ENCODE results near the gene PPP1R15B.
"Not testable (repeated sequence)": the region's sequence is repeated elsewhere in the genome, so short reads cannot be mapped to it uniquely, and the experiment has no call there.

Gene PPP1R15B

DNA sequence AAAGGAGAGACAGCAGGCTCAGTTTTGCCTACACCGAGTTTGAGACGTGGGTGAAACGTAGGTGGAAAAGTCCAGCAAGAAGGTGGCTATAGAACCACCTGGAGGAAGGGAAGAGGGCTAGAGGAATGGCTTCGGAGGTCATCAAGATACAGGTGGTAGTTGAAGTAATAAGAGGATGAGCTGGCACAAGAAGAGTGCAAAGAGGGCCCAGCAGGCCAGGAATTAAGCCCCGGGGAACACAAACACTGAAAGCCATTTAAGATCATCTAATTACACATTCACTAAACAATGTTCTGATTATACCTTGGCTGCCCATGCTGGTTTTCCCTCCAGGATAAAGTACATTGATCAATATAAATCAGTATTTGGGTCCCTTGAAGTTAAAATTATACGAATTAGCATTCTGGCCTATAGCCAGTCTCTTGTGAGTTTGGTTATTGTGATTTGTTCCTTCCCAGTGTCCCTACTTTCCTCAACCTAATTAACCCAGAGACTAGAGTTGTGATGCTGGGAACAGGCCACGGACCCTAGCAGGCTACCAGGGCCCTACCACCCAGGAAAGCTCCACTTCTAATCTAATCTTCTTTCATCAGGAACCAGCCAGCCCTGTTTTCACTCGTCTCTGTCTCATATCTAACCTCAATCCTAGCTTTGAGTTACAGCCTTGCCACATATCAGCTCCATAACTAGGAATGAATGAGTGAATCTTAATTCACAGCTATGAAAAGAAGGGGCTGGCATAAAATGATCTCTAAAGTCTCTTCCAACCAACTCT is 26.4 kb upstream of the PPP1R15B start:
- H3K27ac Mint-ChIP-seq = peak overlapping the region; percentile 79
- no peak for DNase-seq
- peaks cover 21% of the 10 kb centered on the region for H3K4me1 Mint-ChIP-seq (ENCODE audit: low read depth)
- H3K4me3 Mint-ChIP-seq = no peak overlapping the region
- no peaks in the 10 kb centered on the region for H3K27me3 Mint-ChIP-seq
- peaks cover 72% of the 10 kb centered on the region for H3K36me3 Mint-ChIP-seq (ENCODE audit: low read depth)
- H3K9me3 Mint-ChIP-seq = no peaks in the 10 kb centered on the region

DNA sequence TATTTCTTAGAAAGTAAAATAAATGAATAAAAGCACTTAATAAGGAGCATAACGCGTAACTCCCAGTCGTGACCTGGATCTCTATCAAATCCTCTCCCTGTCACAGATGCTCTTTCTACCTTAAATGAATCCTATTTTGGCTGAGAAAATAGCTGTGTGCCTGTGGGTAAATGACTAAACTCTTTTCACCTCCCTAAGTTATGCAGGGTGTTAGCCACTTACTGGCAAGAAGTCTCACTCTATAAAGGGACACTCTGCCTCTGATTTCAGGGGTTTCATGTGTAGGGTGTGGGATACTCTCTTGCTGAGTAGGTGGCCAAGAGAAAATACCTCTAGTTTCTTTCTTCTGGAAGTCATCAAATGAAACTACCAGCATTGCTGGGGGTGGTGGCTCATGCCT is 24.3 kb upstream of the PPP1R15B start:
- Mint-ChIP-seq H3K4me1 (ENCODE audit: low read depth) (peaks cover 23% of the 10 kb centered on the region), H3K27ac (peak overlapping the region; percentile 30), H3K27me3 (no peaks in the 10 kb centered on the region), H3K4me3 (no peak overlapping the region), H3K36me3 (ENCODE audit: low read depth) (peaks cover 72% of the 10 kb centered on the region), H3K9me3 (no peaks in the 10 kb centered on the region)
- DNase-seq = no peak

DNA sequence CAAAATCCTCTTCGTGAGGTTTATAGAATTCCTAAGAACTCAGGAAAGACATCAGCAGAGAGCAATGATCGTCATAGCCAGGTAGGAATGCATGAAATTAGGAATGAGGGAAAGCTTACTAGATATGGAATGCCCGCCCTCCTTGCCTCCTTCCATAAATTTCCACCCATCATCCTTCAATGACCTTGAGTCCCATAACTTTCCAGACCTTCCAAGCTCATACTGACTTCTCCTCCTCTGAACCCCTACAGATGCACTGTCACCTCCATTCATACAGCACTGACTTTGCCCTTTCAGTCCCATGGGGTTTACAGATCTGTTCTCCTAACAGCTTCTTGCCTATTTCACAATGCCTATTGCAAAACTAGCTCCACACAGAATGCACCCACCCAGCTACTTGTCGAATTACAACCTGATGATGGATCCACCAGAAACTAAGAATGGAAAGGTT is 23.8 kb upstream of the PPP1R15B start:
- no peak for DNase-seq

DNA sequence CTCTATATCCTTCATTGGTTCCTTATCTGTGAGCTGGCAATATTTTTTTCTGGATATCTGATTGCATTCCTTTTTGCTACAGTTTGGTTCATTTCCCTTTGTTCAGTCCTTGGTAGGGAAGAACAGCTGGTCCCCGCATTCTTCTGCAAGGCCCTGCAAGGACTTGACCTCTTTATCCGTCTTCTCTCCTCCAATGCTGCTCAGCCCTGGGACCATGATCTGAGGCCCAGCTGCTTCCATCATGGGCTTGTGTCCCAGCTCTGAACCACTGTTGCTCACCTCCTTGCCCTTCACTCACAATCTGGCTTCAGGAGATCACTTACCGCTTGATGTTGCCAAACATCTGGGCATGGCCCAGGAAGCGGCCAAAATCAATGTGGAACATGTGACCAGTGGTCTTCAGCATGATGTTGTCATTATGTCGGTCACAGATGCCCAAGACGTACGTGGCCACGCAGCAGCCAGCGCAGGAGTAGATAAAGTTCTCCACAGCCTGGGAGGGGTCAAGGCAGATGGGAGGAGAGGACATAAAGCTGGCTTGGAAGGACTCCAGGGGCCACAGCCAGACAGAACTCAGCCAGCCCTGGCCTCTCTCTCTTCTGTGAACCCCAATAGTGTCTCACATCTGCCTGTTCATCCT is 22.6 kb upstream of the PPP1R15B start:
- DNase-seq = no peak
- no peak overlapping the region for H3K4me3 Mint-ChIP-seq
- H3K36me3 Mint-ChIP-seq (ENCODE audit: low read depth) = peaks cover 68% of the 10 kb centered on the region
- H3K27me3 Mint-ChIP-seq = no peaks in the 10 kb centered on the region
- peak overlapping the region; percentile 17 for H3K27ac Mint-ChIP-seq
- H3K9me3 Mint-ChIP-seq = no peaks in the 10 kb centered on the region
- peaks cover 22% of the 10 kb centered on the region for H3K4me1 Mint-ChIP-seq (ENCODE audit: low read depth)

More for the DNA sequence above, 23.8 kb upstream of the PPP1R15B start:
- H3K27me3 Mint-ChIP-seq = no peaks in the 10 kb centered on the region
- peaks cover 23% of the 10 kb centered on the region for H3K4me1 Mint-ChIP-seq (ENCODE audit: low read depth)
- H3K36me3 Mint-ChIP-seq (ENCODE audit: low read depth) = peaks cover 71% of the 10 kb centered on the region
- H3K27ac Mint-ChIP-seq = peak overlapping the region; percentile 30
- no peak overlapping the region for H3K4me3 Mint-ChIP-seq
- no peaks in the 10 kb centered on the region for H3K9me3 Mint-ChIP-seq

DNA sequence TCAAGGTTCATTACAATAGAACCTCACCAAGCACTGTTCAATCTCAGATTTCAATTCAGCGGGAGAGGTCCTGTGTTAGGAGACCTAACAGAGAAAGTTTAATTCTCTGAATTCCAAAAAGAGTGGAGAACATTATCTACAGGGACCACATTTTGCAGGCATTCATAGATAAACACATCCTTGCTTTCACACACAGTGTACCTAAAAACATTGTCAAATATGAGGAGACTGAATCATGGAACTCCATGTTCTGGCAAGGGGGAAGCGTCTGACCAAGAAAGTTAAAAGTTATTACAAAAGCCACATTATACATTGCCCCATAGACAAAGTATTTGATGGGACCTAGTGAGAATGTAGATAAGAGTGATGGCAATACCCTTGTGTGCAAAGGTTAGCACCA is 21.1 kb upstream of the PPP1R15B start:
- H3K27me3 Mint-ChIP-seq = no peaks in the 10 kb centered on the region

DNA sequence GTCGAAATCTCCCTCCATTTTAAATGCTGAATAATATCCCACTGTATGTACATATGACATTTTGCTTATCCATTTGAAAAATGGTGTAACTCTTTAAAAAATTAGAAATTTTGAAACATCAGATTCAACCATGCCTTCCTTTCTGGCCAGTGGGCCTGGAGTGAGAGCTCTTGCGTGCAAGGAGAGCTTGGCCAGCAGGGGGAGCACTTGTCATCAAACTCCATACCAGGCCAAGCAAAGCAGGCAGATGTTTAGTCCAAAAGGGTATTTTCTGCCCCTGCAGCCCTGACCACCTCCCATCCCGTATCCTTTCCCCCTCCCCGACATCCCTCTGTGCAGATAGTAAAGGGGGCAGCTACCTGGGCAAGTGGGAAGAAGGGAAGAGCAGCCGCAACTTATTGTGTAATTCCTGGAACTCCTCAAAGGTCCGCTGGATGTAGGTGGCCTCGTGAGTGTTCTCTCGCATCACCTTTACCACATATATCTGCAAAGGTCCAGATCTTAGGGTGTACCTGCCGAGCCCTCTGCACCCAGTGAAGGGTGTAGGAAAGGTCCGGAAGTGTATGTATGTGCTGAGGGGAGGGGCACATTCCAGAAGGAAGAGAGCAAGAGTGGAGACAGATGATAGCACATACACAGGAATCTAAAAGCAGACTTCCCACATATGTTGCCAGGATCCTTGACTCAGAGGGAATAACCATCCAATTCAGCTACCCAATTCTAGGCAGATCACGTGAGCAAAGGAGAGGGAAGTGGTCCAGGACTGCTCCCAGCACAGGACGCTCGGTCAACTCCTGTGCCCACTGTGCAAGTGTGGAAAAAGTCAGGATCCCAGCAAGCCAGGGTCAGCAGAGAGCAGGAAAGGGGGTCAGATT is 19.9 kb upstream of the PPP1R15B start:
- H3K9me3 Mint-ChIP-seq = no peaks in the 10 kb centered on the region
- no peak overlapping the region for H3K4me3 Mint-ChIP-seq
- peaks cover 9% of the 10 kb centered on the region for H3K4me1 Mint-ChIP-seq (ENCODE audit: low read depth)
- no peaks in the 10 kb centered on the region for H3K27me3 Mint-ChIP-seq
- H3K36me3 Mint-ChIP-seq (ENCODE audit: low read depth) = peaks cover 69% of the 10 kb centered on the region
- no peak overlapping the region for H3K27ac Mint-ChIP-seq
- DNase-seq = peak; percentile 85

More for the DNA sequence above, 21.1 kb upstream of the PPP1R15B start:
- DNase-seq = no peak
- peaks cover 65% of the 10 kb centered on the region for H3K36me3 Mint-ChIP-seq (ENCODE audit: low read depth)
- peaks cover 10% of the 10 kb centered on the region for H3K4me1 Mint-ChIP-seq (ENCODE audit: low read depth)
- no peaks in the 10 kb centered on the region for H3K9me3 Mint-ChIP-seq
- H3K27ac Mint-ChIP-seq = no peak overlapping the region
- H3K4me3 Mint-ChIP-seq = no peak overlapping the region

DNA sequence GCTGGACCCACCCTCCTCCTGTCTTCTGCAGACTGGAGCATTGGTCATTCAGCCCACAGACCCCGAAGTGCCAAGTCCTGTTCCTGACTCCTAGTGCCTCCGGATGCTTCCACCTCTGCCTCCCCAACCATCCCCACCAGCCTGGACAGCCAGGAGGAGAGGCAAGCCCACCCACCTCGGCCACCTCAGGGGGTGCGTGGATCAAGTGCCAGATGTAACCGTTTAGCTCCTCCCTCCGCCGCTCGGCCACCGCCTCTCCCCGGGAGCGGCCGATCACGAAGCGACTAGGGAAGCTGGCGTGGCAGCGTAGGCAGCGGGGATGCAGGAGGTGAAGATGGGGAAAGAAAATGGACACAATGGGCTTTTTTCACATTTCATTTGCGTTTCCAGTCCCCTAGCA is 18.1 kb upstream of the PPP1R15B start:
- H3K9me3 Mint-ChIP-seq = no peaks in the 10 kb centered on the region
- DNase-seq = no peak
- H3K4me3 Mint-ChIP-seq = no peak overlapping the region
- no peaks in the 10 kb centered on the region for H3K27me3 Mint-ChIP-seq
- peaks cover 79% of the 10 kb centered on the region for H3K36me3 Mint-ChIP-seq (ENCODE audit: low read depth)
- H3K4me1 Mint-ChIP-seq (ENCODE audit: low read depth) = peaks cover 6% of the 10 kb centered on the region
- no peak overlapping the region for H3K27ac Mint-ChIP-seq

DNA sequence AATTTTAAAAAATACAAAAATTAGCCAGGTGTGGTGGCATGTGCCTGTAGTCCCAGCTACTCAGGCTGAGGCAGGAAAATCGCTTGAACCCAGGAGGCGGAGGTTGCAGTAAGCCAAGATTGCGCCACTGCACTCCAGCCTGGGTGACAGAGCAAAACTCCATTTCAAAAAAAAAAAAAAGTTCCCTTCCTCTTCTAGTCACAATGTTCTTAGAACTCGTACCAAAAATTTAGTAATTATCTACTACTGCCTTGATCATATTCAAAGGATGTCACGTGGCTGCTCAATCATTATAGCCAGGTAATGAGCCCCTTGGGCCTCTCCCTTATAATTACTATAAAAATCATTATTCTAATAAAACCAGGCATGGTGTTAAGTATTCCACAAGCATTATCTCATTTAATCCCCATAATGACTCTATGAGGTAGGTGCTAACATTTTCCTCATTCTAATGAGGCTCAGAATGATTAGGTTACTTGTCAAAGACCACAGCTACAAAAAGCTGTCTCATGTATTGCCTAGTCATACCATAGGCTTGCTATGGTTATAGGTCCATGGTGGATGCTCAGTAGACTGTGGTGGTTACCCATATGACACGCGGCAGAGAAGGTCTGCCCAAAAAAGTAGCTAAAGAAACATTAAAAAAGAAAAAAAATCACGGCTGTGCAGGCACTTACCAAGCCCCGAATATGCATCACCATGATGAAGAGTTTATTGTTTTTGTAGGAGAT is 15.5 kb upstream of the PPP1R15B start:
- H3K4me3 Mint-ChIP-seq = no peak overlapping the region

DNA sequence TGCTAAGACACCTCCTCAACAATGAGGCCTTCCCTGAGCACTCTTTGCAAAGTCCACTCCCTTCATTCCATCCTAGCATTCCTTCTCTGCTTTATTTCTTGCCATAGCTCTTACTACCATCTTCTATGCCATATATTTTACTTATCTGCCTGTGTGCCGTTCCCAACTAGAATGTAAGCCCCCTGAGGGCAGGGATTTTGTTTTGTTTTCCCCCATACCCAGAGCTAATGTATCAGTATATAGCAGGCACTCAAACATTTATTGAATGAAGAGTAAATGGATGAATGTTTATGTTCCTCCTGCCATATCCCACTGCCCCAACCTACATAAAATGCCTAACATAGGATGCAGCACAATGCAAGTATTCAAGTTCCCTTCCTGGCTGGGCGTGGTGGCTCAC is 14.9 kb upstream of the PPP1R15B start:
- H3K4me3 Mint-ChIP-seq = no peak overlapping the region
- H3K9me3 Mint-ChIP-seq = no peaks in the 10 kb centered on the region
- peaks cover 6% of the 10 kb centered on the region for H3K4me1 Mint-ChIP-seq (ENCODE audit: low read depth)
- no peak for DNase-seq
- H3K36me3 Mint-ChIP-seq (ENCODE audit: low read depth) = peaks cover 68% of the 10 kb centered on the region
- H3K27me3 Mint-ChIP-seq = no peaks in the 10 kb centered on the region
- H3K27ac Mint-ChIP-seq = no peak overlapping the region

More for the DNA sequence above, 15.5 kb upstream of the PPP1R15B start:
- Mint-ChIP-seq H3K36me3 (ENCODE audit: low read depth) (peaks cover 72% of the 10 kb centered on the region), H3K27me3 (no peaks in the 10 kb centered on the region), H3K4me1 (ENCODE audit: low read depth) (peaks cover 6% of the 10 kb centered on the region), H3K27ac (no peak overlapping the region), H3K9me3 (no peaks in the 10 kb centered on the region)
- DNase-seq = no peak

DNA sequence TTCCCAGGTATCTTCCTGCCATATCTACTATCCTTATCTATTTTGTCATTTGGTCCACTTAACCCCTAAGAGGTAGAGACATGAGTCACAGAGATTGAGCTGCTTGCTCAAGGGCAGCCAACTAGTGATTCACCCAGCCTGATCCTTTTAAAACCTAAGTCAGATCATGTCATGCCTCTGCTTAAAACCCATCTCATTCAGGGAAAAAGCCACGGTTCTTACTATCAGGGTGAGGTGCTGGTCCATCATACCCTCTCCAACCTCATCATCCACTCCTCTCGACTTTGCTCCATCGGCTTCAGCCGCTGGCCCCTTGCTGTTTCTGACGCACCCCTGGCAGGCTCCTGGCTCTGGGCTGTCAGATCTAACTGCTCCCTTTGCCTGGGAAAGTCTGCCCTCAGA is 14.4 kb upstream of the PPP1R15B start:
- Mint-ChIP-seq H3K36me3 (ENCODE audit: low read depth) (peaks cover 68% of the 10 kb centered on the region), H3K4me1 (ENCODE audit: low read depth) (peaks cover 3% of the 10 kb centered on the region), H3K9me3 (no peaks in the 10 kb centered on the region), H3K4me3 (no peak overlapping the region), H3K27me3 (no peaks in the 10 kb centered on the region), H3K27ac (no peak overlapping the region)
- DNase-seq = no peak

DNA sequence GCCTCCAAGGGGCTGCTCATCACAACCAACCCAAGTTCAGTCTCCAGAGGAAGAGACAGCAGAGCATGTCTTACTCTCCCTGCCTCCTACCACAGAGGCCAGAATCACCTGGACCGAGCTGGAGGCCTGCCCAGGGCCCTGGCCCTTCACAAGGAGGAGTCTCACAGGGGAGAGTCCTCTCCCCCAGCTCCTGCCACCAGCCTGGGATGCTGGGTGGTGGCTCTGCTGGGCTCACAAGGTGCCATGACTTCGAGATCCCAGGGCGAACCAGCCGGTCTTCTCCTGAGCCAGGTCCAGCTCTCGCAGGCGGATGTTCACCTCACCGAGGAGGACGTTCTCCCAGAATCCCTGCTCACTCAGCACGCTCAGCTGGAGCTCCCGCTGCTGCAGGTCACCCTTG is 13.0 kb upstream of the PPP1R15B start:
- H3K27me3 Mint-ChIP-seq = no peaks in the 10 kb centered on the region
- DNase-seq = no peak
- H3K27ac Mint-ChIP-seq = peak overlapping the region; percentile 44
- no peak overlapping the region for H3K4me3 Mint-ChIP-seq
- peaks cover 9% of the 10 kb centered on the region for H3K4me1 Mint-ChIP-seq (ENCODE audit: low read depth)
- H3K9me3 Mint-ChIP-seq = no peaks in the 10 kb centered on the region
- H3K36me3 Mint-ChIP-seq (ENCODE audit: low read depth) = peaks cover 61% of the 10 kb centered on the region

DNA sequence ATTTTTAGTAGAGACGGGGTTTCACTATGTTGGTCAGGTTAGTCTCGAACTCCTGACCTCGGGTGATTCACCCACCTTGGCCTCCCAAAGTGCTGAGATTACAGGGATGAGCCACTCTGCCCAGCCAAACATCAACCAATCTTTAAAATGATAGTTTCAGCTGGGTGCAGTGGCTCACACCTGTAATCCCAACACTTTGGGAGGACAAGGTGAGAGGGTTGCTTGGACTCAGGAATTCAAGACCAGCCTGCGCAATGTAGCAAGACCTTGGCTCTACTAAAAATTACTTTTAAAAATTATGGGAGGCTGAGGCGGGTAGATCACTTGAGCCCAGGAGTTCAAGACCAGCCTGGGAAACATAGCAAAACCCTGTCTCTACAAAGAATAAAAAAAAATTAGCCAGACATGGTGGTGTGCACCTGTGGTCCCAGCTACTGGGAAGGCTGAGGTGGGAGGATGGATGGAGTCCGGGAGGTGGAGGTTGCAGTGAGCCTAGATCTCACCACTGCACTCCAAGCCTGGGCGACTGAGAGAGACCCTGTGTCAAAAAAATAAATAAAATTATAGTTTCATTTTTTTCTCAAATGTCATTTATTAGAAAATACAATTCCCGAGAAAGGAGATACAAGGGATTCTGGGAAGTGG is 10.6 kb upstream of the PPP1R15B start:
- peaks cover 42% of the 10 kb centered on the region for H3K36me3 Mint-ChIP-seq (ENCODE audit: low read depth)

DNA sequence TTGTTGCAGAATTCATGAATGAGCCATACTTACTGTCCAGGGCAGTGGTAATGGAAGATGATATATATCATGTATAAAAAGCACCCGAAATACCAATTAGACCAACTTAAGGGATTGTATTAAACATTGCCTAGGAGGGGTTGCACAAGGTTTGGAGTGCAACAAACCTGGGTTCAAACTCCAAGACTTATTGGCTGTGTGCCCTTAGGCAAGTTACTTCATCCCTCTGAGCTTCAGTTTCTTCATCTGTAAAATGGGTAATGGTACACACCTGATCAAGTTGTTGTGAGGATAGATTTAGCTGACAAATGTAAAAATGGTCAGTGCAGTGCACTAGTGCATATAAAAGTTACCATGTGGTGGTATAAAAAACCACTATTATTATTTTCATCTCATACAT is 9.8 kb upstream of the PPP1R15B start:
- no peaks in the 10 kb centered on the region for H3K27me3 Mint-ChIP-seq
- H3K36me3 Mint-ChIP-seq (ENCODE audit: low read depth) = peaks cover 36% of the 10 kb centered on the region
- H3K4me1 Mint-ChIP-seq (ENCODE audit: low read depth) = peaks cover 31% of the 10 kb centered on the region
- no peak overlapping the region for H3K4me3 Mint-ChIP-seq
- H3K9me3 Mint-ChIP-seq = no peaks in the 10 kb centered on the region
- no peak overlapping the region for H3K27ac Mint-ChIP-seq
- DNase-seq = no peak

More for the DNA sequence above, 10.6 kb upstream of the PPP1R15B start:
- H3K4me1 Mint-ChIP-seq (ENCODE audit: low read depth) = peaks cover 27% of the 10 kb centered on the region
- DNase-seq, H3K27ac Mint-ChIP-seq, H3K27me3 Mint-ChIP-seq, H3K4me3 Mint-ChIP-seq, H3K9me3 Mint-ChIP-seq: not testable (repeated sequence)
